GM19372 (cell line): ENCODE measurements around the gene CSN2.
"Not testable (repeated sequence)": the region's sequence is repeated elsewhere in the genome, so short reads cannot be mapped to it uniquely, and the experiment has no call there.

ENCODE experiments used
- ATAC-seq: cut with Tn5 transposase; IDR thresholded peaks from one replicate; pipeline ENCODE4 v1.9.1; 2021; ENCODE audit warnings: mild to moderate bottlenecking, low read depth, moderate library complexity; ENCODE audit not compliant: unreplicated experiment

CSN2 gene, protein sequence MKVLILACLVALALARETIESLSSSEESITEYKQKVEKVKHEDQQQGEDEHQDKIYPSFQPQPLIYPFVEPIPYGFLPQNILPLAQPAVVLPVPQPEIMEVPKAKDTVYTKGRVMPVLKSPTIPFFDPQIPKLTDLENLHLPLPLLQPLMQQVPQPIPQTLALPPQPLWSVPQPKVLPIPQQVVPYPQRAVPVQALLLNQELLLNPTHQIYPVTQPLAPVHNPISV

GRCh38 chr4:69965628-69966027, at the start of gene CSN2:
CSN2 (minus strand) TSS chr4:69965728; CDS start chr4:69960995, 4,733 bp downstream.
- ATAC-seq, result no peak

GRCh38 chr4:70008771-70009170, 43.2 kb upstream of the CSN2 start:
- no peak for ATAC-seq

GRCh38 chr4:70002507-70002906, 37.0 kb upstream of the CSN2 start:
- ATAC-seq, result no peak

DNA sequence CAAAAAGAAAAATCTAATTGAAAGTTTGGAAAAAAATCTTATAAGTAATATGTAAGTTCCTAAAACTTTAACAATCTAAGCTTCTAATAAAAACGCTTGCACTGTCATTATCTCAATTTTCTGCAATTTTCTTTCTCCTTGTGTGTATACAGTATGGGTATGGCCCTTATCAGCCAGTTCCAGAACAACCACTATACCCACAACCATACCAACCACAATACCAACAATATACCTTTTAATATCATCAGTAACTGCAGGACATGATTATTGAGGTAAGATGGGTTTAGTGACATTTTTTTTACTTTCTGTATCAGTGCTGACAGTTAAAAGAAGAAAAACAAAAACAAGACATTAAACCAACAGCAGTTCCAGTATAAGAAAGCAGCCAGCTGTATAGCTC, 35.2 kb upstream of the CSN2 start:
- ATAC-seq, result no peak

DNA sequence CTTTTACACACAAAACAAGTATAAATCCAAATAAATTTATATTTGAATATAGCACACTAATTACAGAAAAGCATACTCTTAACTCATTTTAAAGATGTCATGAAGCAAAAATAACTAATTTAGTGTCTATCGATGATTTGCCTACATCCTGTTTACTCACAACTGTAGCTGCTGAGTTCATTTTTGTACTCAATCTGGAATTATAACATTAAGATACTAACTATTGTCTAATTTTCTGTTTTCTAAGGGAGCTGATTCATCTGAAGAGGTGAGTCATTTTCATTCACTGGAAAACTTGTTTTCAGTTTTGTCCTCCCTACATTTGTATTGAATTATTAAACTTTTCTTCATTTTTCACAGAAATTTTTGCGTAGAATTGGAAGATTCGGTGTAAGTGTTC, 33.9 kb upstream of the CSN2 start:
- no peak for ATAC-seq

- no peak for ATAC-seq
Measured at GRCh38 chr4:69995526-69996016, 30.0 kb upstream of the CSN2 start, which contains the start of gene STATH. STATH (plus strand) TSS chr4:69995966; CDS start chr4:69998438, 2,472 bp downstream.

DNA sequence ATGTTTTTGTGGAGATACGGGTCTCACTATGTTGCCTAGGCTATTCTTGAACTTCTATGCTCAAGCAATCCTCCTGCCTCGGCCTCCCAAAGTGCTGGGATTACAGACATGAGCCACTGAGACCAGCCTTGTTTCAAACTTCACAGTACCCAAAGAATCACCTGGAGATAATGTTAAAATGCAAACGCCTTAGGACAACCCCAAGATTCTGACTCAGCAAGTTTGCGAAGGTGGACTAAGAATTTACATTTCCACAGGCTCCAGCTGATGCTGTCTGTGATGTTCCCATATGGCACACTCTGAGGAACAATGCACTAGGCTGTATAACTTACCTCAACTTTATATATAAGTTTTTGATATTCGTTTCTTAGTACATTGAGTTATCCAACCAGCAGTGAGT, 29.3 kb upstream of the CSN2 start:
- ATAC-seq, result no peak

GRCh38 chr4:69991016-69991415, 25.5 kb upstream of the CSN2 start:
- no peak for ATAC-seq

GRCh38 chr4:69986663-69987062, 21.1 kb upstream of the CSN2 start:
- no peak for ATAC-seq

DNA sequence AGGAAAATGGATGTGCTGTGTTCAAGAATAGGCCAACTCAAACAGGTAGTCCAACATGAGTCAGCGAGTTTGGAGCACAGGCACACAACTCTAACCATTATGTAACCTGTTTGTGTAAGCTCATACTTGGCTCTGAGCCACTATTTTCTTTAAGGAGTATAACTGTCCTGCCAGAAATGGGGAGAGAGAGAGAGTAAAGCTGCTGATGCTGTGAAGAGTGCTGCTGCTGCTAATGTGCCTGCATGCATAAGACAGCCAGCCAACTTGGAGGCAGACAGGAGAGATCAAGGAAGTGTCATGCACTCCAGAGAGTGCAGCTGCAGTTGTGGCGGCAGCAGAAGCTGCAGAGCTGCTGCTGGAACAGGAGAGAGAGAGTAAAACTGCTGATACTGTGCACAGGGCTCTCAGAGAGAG, 18.5 kb upstream of the CSN2 start:
- ATAC-seq, result no peak

DNA sequence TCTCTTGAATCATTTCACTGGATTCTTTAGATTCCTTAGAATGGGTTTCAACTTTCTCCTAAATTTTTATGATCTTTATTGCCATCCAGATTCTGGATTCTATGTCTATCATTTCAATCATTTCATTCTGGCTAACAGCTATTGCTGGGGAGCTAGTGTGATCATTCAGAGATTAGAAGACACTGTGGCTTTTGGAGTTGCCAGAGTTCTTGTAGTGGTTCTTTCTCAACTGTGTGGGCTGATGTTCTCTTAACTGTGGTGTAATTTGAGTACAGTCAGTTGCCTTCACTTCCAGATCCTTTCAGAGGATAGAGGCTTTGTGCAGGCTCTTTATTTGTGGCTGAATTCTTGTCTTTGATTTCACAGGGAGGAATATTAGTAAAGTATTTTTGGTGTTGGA, 12.1 kb upstream of the CSN2 start:
- ATAC-seq, result no peak

- ATAC-seq, result no peak
Measured at GRCh38 chr4:69974631-69975030, 9.1 kb upstream of the CSN2 start.

- ATAC-seq, result no peak
Measured at GRCh38 chr4:69970071-69970470, 4.5 kb upstream of the CSN2 start.

DNA sequence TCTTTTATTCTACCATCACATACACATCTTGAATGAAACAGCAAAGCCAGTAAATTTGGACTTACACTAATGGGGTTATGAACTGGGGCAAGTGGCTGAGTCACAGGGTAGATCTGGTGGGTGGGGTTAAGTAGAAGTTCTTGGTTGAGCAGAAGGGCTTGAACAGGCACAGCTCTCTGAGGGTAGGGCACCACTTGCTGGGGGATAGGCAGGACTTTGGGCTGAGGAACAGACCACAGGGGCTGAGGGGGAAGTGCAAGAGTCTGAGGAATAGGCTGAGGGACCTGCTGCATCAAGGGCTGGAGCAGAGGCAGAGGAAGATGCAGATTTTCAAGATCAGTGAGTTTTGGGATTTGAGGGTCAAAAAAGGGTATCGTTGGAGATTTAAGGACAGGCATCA, 8.3 kb downstream of the CSN2 start:
- no peak for ATAC-seq

DNA sequence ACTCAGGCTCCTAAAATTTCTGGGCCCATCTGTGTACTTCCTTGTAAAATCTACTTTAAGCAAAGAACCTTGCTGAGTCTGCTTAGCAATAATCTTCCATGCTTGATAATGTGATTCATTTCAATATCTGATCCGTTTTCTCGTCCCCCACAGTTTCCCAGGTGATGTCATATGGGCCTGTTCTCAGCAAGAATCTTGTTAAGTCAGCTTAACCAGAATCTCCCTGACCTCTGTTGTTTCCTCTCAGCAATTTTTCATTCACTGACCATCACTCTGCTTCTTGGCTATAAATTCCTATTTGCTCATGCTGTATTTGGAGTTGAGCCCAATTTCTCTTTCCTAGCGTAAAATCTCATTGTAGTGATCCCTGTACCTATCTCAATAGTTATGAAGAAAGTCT, 13.9 kb downstream of the CSN2 start:
- ATAC-seq, result no peak

GRCh38 chr4:69936566-69936965, 29.0 kb downstream of the CSN2 start:
- no peak for ATAC-seq

DNA sequence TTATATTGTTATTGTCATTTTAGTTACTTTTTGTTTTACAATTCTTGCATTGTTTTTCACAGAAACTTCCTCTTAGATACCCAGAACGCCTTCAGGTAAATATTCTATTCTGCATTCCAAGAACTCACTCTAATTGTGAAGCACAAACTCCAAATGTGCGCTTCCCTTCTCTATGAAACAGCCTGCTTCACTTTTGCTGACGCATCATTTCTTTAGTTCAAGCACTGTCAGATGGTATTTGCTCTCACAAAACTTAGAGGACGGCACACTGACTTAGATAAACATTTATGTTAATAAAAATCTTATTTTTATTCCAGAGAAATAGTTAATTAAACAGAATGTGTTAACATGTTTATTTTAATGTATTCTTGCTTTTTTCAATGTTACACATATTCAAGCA, 31.4 kb downstream of the CSN2 start:
- ATAC-seq, result no peak

GRCh38 chr4:69930768-69931167, 34.8 kb downstream of the CSN2 start, which contains the start of gene CSN1S1:
CSN1S1 (plus strand) TSS chr4:69931068; CDS start chr4:69932556, 1,488 bp downstream.
- ATAC-seq, result no peak

- not testable (repeated sequence) for ATAC-seq
Measured at GRCh38 chr4:69923782-69924410, 41.6 kb downstream of the CSN2 start.

DNA sequence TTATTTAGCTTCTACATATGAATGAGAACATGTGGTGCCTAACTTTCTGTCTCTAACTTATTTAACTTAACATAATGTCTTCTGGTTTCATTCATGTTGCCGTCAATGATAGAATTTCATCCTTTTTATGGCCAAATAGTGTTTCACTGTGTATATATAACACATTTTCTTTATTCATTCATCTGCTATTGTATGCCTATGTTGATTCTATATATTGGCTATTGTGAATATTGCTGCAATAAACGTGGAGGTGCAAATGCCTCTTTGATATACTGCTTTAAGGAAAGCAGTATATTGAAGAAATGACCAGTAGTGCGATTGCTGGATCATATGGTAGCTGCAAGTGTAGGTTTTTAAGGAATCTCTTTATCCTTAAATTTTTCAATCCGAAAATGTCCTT, 44.7 kb downstream of the CSN2 start:
- no peak for ATAC-seq

DNA sequence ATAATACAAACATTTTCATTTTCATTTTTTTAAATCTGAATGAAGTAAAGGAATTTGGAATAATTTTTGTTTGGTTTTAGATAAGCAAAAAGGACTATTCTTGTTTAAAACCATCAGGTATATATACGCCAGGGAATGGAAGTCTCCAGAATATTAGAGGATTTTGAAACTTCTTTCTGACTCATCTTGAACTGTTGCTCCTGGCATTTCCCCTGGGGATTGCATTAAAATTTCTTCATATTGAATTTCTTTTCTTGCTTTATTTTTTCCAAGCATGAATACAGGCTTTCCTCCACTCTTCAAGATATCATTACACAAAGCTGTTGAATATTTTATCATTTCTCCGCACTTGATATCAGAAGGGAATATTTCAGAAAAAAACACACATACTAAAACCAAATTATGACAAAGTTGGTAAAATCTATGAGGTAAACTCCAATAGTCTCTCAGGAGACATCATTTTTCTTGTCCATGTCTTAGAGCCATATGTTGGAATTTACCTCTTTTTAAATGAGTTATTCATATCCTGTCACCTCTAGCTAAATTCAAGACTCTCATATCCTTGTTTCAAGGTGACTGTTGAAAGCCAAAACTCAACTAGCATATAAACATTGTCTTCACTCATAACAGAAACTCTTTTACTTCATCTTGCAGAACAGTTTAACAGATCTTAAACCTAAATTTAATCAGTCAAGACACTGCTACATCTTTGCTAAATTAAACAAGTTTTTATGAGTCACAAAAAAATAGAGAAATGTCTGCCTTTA, 55.3 kb downstream of the CSN2 start:
- ATAC-seq, result no peak
